ENCODE data around the gene FOXJ3.
"Not testable (repeated sequence)": the region's sequence is repeated elsewhere in the genome, so short reads cannot be mapped to it uniquely, and the experiment has no call there.

FOXJ3 gene

DNA sequence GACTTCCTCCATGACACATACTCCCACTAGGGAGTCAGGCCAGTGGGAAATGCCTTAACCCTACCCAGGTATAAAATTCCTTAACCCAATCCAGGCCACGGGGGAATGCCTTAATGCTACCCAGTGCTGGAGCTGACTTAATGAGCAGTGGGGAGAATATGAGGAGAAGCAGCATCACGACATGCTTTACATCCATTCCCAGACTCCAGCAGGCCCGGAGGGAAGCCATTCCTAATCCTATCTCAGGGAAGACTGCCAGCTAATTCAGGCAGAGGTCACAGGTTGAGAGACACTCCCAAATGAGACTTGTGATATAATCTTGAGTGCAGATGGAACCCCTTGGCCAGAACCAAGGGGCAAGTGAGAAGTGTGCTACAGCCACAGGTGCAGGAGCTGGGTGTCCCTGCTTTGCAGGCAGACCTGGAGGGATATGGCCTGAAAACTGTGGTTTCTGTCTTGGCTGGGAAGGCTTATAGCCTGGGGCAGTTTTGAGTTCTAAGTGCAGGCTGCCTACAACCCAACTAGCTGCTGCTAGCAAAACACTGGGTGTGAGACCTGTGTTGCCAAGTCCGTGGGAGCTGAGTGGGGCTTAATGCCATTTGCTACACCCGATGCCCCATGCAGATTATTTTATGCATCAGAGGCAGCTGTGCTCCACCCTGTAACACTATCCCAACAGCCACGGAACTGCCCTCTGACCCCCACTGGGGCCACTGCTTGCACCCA is 125.3 kb downstream of the FOXJ3 start:
- H3K4me3 ChIP-seq (ENCODE audit: low read length), result no peak overlapping the region
- H3K36me3 ChIP-seq (ENCODE audit: insufficient read depth, low read length), result peaks cover 14% of the 10 kb centered on the region
- no peaks in the 10 kb centered on the region for H3K27me3 ChIP-seq (ENCODE audit: insufficient read depth, low read length)
- H3K4me1 ChIP-seq (ENCODE audit: insufficient read depth, low read length), result no peaks in the 10 kb centered on the region
- no peak overlapping the region for H2AFZ ChIP-seq (ENCODE audit: low read depth, low read length)
- H3K9me3 ChIP-seq (ENCODE audit: low read length), result peaks cover 11% of the 10 kb centered on the region

DNA sequence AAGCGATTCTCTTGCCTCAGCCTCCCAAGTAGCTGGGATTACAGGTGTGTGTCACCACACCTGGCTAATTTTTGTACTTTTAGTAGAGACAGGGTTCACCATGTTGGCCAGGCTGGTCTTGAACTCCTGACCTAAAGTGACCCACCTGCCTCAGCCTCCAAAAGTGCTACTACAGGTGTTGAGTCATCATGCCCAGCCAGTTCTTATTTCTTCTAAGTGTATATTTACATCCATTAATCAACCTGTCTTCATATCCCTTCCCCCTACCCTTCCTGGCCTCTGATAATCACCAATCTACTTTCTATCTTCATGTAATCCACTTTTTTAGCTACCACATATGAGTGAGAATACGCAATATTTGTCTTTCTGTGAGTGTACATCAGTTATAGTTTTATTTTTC is 128.1 kb downstream of the FOXJ3 start:
- H3K4me3 ChIP-seq (ENCODE audit: low read length), result not testable (repeated sequence)
- H3K36me3 ChIP-seq (ENCODE audit: insufficient read depth, low read length), result peaks cover 22% of the 10 kb centered on the region

DNA sequence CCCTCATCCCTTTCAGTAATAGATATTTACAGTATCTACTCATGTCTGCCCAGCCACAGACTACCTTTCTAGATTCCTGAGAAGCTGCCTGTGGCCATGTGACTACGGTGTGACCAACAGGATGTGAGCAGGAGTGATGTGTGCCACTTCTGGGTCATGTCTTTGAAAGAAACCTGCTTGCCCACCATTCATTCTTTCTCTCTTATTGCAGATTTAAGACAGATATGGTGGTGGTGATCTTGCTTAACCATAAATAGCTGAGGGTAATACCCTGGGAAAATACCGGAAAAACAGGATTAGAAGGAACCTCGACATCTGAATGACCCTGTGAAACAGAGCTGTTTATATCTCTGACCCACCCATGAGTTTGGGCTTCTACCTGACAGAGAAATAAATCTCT is 128.9 kb downstream of the FOXJ3 start:
- no peak overlapping the region for H3K4me3 ChIP-seq (ENCODE audit: low read length)
- peaks cover 24% of the 10 kb centered on the region for H3K36me3 ChIP-seq (ENCODE audit: insufficient read depth, low read length)
- H2AFZ ChIP-seq (ENCODE audit: low read depth, low read length), result no peak overlapping the region
- H3K4me1 ChIP-seq (ENCODE audit: insufficient read depth, low read length), result no peaks in the 10 kb centered on the region
- no peaks in the 10 kb centered on the region for H3K27me3 ChIP-seq (ENCODE audit: insufficient read depth, low read length)
- peaks cover 16% of the 10 kb centered on the region for H3K9me3 ChIP-seq (ENCODE audit: low read length)

More for the DNA sequence above, 128.1 kb downstream of the FOXJ3 start:
- H3K4me1 ChIP-seq (ENCODE audit: insufficient read depth, low read length); H3K27me3 ChIP-seq (ENCODE audit: insufficient read depth, low read length); H2AFZ ChIP-seq (ENCODE audit: low read depth, low read length): not testable (repeated sequence)
- H3K9me3 ChIP-seq (ENCODE audit: low read length), result peaks cover 18% of the 10 kb centered on the region

DNA sequence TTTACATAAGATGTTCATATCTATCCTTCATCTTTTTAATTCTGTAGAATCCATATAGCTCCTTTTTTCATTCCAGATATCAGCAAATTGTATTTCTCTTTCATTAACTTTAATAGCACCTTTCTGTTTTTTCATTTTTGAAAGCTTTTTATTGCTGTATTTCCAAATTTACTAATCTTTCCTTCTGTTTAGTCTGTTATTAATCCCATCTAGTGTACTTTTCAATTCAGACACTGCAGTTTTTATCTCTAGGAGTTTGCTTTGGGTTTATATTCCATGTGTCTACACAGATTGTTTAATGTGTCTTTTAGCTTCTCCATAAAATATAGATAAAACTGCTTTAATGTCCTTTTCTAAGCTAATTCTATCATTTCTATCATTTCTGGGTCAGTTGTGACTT is 133.0 kb downstream of the FOXJ3 start:
- Histone ChIP-seq H2AFZ (ENCODE audit: low read depth, low read length) (no peak overlapping the region), H3K4me3 (ENCODE audit: low read length) (no peak overlapping the region), H3K27me3 (ENCODE audit: insufficient read depth, low read length) (no peaks in the 10 kb centered on the region), H3K36me3 (ENCODE audit: insufficient read depth, low read length) (peaks cover 47% of the 10 kb centered on the region), H3K9me3 (ENCODE audit: low read length) (peaks cover 17% of the 10 kb centered on the region), H3K4me1 (ENCODE audit: insufficient read depth, low read length) (no peaks in the 10 kb centered on the region)

DNA sequence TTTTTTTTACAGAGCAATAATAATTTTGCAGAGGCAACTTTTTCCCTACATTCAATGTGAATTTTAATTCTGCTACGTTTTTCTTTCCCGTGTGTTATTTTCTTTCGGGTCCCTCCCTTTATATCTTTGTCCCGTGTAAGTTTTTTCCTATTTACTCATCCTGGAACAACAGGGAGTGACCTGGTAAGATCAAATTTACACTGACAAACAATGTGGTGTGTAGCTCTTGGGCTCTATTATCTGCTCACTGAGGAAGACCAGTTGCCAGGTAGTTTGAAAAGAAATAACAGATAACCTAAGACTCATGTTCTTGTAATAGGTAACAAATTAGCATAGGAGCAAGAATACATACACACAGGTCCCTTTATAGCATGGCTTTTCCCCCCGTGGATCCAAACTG is 136.8 kb downstream of the FOXJ3 start:
- no peak overlapping the region for H3K4me3 ChIP-seq (ENCODE audit: low read length)
- peaks cover 57% of the 10 kb centered on the region for H3K36me3 ChIP-seq (ENCODE audit: insufficient read depth, low read length)
- H3K4me1 ChIP-seq (ENCODE audit: insufficient read depth, low read length), result no peaks in the 10 kb centered on the region
- no peak overlapping the region for H2AFZ ChIP-seq (ENCODE audit: low read depth, low read length)
- no peaks in the 10 kb centered on the region for H3K27me3 ChIP-seq (ENCODE audit: insufficient read depth, low read length)
- peaks cover 12% of the 10 kb centered on the region for H3K9me3 ChIP-seq (ENCODE audit: low read length)

DNA sequence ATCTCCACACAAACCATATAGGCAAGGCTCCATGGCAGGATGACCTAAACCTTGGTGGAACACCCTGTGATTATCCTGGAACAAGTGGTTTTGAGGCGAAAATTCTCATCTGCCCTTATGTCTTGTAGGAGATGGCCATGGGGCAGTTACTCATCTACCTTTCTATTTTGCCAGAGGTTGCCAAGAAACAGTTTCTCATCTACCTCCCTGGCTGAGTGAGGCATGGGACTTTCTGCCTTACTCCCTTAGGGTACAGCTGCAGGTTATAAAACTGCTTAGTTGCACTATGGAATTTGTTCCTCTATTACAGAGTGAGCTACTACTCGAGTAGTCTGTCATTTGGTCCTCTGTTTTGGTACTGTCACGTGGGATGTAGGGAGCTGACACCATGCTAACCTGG is 139.2 kb downstream of the FOXJ3 start:
- peaks cover 60% of the 10 kb centered on the region for H3K36me3 ChIP-seq (ENCODE audit: insufficient read depth, low read length)
- no peak overlapping the region for H2AFZ ChIP-seq (ENCODE audit: low read depth, low read length)
- H3K27me3 ChIP-seq (ENCODE audit: insufficient read depth, low read length), result no peaks in the 10 kb centered on the region
- no peaks in the 10 kb centered on the region for H3K4me1 ChIP-seq (ENCODE audit: insufficient read depth, low read length)
- H3K4me3 ChIP-seq (ENCODE audit: low read length), result no peak overlapping the region
- peaks cover 4% of the 10 kb centered on the region for H3K9me3 ChIP-seq (ENCODE audit: low read length)

DNA sequence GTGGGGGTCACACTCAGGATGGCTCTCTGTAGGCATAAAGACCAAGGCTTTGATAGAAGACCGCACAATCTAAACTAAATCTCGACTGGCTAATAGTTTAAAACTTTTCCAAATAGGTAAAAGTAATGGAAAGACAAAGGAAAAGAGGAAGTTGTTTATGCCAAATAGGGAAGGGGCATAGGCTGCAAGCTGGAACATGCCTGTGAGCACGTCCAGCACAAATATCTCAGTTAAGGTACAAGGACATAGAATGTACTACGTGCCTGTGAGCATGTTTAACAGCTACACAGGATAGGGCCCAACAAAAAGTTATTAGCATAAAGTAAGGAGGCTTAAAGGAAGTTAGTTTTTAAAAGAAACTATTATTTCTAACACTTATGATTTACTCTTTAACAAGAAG is 142.9 kb downstream of the FOXJ3 start:
- H3K27me3 ChIP-seq (ENCODE audit: insufficient read depth, low read length), result no peaks in the 10 kb centered on the region
- peaks cover 2% of the 10 kb centered on the region for H3K9me3 ChIP-seq (ENCODE audit: low read length)
- peaks cover 68% of the 10 kb centered on the region for H3K36me3 ChIP-seq (ENCODE audit: insufficient read depth, low read length)
- no peaks in the 10 kb centered on the region for H3K4me1 ChIP-seq (ENCODE audit: insufficient read depth, low read length)
- H3K4me3 ChIP-seq (ENCODE audit: low read length), result no peak overlapping the region
- H2AFZ ChIP-seq (ENCODE audit: low read depth, low read length), result no peak overlapping the region

DNA sequence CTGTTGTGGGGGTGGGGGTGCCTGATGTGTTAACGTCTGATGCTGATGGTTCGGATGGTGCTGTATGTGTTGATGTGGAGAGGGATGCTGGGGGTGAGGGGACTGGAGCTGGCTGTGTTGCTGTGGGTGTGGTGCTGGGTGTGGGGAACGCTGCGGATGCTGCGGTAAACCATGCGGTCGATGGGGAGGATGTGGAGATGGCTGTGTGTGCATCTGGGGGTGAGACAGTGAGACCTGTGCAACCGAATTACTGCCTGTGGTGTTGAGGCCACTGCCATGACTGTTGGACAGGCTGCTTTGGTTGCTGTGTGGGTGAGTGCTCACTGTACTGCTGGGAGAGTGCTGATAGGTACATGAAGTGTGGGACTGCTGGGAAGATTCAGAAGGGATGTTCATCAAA is 143.7 kb downstream of the FOXJ3 start:
- peaks cover 5% of the 10 kb centered on the region for H3K4me1 ChIP-seq (ENCODE audit: insufficient read depth, low read length)
- H3K9me3 ChIP-seq (ENCODE audit: low read length), result peaks cover 2% of the 10 kb centered on the region
- H2AFZ ChIP-seq (ENCODE audit: low read depth, low read length), result no peak overlapping the region
- H3K27me3 ChIP-seq (ENCODE audit: insufficient read depth, low read length), result no peaks in the 10 kb centered on the region
- peaks cover 67% of the 10 kb centered on the region for H3K36me3 ChIP-seq (ENCODE audit: insufficient read depth, low read length)
- H3K4me3 ChIP-seq (ENCODE audit: low read length), result no peak overlapping the region

DNA sequence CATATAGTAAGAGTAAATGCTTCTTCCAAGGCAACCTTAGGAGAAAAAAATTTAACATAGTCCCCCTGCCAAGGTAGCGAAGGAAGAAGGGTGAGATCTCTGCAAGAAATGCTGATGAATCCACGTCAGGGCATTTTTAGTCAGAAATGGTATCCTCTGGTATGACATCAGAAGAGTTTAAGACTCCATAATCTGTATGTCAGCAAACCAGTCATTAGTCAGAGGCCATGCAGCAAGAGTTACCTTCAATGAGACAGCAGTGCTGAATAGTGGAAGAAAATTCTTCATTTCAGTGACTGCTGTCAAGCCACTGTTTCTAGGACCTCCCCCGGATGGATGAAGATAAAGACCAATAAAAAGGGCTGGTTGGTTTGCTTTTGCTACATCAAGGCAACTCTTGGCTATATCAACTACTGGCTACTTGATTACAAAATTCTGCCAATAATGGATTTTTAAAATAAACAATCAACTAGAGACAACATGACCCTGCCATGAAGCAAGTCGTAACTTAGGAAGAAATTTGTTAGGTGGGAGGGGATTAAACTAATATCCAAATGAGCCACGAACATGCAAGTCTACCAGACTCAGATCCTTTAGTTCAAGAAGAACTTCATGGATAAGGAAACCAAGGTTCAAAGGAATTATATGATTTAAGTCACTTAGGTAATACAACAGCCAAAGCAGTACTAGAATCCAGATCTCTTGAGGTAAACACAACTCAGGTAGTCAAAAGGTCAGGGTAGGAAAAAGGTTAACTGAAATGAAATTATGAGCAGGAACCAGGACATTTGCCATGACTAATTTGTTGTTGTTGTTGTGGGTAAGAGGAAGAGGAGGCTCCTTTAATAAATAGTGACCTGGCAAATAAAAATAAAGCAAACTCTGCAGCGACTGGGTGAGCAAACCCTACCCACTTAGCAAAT is 144.8 kb downstream of the FOXJ3 start:
- Histone ChIP-seq H3K9me3 (ENCODE audit: low read length) (peaks cover 2% of the 10 kb centered on the region), H3K4me1 (ENCODE audit: insufficient read depth, low read length) (peaks cover 8% of the 10 kb centered on the region), H3K36me3 (ENCODE audit: insufficient read depth, low read length) (peaks cover 73% of the 10 kb centered on the region), H3K4me3 (ENCODE audit: low read length) (no peak overlapping the region), H2AFZ (ENCODE audit: low read depth, low read length) (no peak overlapping the region), H3K27me3 (ENCODE audit: insufficient read depth, low read length) (no peaks in the 10 kb centered on the region)

DNA sequence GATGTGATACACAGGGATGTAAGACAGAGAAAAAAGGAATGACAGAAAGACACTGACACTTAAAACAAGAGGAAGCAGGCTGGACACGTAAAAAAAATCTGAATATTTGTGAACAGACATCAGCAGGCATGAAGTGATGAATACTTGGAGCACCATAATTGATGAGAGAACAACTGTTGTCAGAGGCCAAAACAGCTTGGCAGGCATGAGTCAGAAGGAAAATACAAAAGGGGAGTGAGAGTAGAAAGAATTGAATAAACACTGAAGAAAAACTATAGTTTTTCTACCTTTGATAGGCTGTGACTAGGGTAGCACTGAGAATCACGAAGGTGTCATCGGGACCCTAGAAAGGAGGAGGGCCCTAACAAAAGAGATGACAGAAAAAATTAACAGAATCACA is 148.9 kb downstream of the FOXJ3 start:
- H3K4me3 ChIP-seq (ENCODE audit: low read length), result no peak overlapping the region
- peaks cover 62% of the 10 kb centered on the region for H3K36me3 ChIP-seq (ENCODE audit: insufficient read depth, low read length)
- no peak overlapping the region for H2AFZ ChIP-seq (ENCODE audit: low read depth, low read length)

DNA sequence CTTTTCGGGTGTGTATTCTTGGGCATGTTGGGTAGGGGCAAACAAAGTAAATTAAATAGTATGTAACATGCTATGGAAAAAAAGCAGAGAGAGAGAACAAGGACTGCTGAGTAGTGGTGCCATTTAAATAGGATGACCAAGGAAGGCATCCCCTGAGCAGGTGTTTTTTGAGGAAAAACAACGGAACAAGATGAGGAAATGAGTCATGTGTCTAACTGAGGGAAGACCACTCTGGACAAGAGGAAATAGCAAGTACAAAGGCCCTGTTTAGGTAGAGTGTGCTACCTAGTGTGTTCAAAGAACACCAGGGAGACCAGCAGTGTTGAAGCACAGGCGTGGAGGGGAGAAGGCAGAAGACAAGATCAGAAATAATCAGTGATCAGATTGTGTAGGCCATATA is 150.4 kb downstream of the FOXJ3 start:
- peaks cover 8% of the 10 kb centered on the region for H3K4me1 ChIP-seq (ENCODE audit: insufficient read depth, low read length)
- no peaks in the 10 kb centered on the region for H3K9me3 ChIP-seq (ENCODE audit: low read length)
- H2AFZ ChIP-seq (ENCODE audit: low read depth, low read length), result no peak overlapping the region
- H3K36me3 ChIP-seq (ENCODE audit: insufficient read depth, low read length), result peaks cover 55% of the 10 kb centered on the region
- H3K4me3 ChIP-seq (ENCODE audit: low read length), result no peak overlapping the region
- no peaks in the 10 kb centered on the region for H3K27me3 ChIP-seq (ENCODE audit: insufficient read depth, low read length)

More for the DNA sequence above, 148.9 kb downstream of the FOXJ3 start:
- Histone ChIP-seq H3K4me1 (ENCODE audit: insufficient read depth, low read length) (peaks cover 8% of the 10 kb centered on the region), H3K9me3 (ENCODE audit: low read length) (no peaks in the 10 kb centered on the region), H3K27me3 (ENCODE audit: insufficient read depth, low read length) (no peaks in the 10 kb centered on the region)

DNA sequence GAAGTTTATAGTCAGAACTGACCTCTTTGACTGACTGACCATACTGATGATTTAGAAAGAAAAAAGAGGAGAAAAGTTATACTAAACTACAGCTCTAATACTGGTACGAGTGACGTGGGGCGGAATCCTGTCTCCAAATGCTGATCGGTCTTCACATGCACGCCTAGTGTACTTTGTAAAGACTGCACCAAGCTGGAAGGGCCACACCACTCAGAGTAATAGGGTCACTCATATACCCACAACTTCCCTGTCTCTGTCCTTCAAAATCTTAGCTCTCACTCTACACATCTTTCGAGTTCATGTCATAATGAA is 151.1 kb downstream of the FOXJ3 start:
- H3K4me1 ChIP-seq (ENCODE audit: insufficient read depth, low read length), result peaks cover 8% of the 10 kb centered on the region
- no peaks in the 10 kb centered on the region for H3K9me3 ChIP-seq (ENCODE audit: low read length)
- H2AFZ ChIP-seq (ENCODE audit: low read depth, low read length), result no peak overlapping the region
- H3K4me3 ChIP-seq (ENCODE audit: low read length), result no peak overlapping the region
- H3K27me3 ChIP-seq (ENCODE audit: insufficient read depth, low read length), result no peaks in the 10 kb centered on the region
- peaks cover 53% of the 10 kb centered on the region for H3K36me3 ChIP-seq (ENCODE audit: insufficient read depth, low read length)

DNA sequence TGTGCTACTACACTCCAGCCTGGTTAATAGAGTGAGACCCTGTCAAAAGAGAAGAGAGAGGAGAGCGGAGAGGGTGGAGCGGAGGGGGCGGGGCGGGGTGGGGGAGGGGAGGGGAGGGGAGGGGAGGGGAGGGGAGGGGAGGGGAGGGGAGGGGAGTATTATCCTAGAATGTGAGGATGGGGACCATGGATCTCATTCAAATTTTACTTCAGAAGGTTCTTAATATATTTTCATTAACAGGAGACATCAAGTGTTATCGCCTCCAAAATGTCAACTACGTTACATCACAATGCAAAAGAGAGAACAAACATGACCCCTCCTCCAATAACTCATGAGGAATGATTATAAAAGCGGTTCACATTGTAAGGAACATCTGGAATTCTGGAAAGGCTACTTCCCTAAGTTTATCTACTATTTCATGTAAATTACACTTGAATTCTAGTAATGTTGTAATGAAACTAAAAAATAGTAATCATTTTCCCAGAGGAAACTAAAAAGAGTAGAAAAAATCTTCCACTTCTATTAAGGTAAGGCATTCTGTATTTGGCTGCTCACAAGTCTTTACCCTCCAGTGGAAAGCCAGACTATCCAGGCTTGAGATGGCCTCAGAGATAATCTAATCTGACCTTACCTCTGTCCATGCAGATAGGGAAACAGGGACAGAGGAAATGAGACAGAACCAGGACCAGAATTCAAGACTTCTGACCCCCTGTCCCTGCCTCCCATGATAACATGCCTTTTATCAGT is 151.7 kb downstream of the FOXJ3 start:
- no peaks in the 10 kb centered on the region for H3K27me3 ChIP-seq (ENCODE audit: insufficient read depth, low read length)
- no peaks in the 10 kb centered on the region for H3K9me3 ChIP-seq (ENCODE audit: low read length)
- H3K4me1 ChIP-seq (ENCODE audit: insufficient read depth, low read length), result peaks cover 8% of the 10 kb centered on the region
- no peak overlapping the region for H2AFZ ChIP-seq (ENCODE audit: low read depth, low read length)
- peaks cover 48% of the 10 kb centered on the region for H3K36me3 ChIP-seq (ENCODE audit: insufficient read depth, low read length)
- H3K4me3 ChIP-seq (ENCODE audit: low read length), result no peak overlapping the region
